Gastroesophageal sphincter (tissue), 4 donors: ENCODE data around the gene PARK7. TPM values are rescaled to one million over a fixed set of nuclear protein-coding genes. Genes with fewer than 3 reads are reported as not detected.

Experiments used
- ATAC-seq: fragments of 150-250 bp; one replicate; pipeline ENCODE4 v1.9.1; 2016; ENCODE audit warnings: mild to moderate bottlenecking, moderate library complexity
- H3K27ac ChIP-seq, 4 donors: fragments of 200-600 bp; sonication (generic) in 3 of 4; 1 replicate in 3 of 4; 2 replicates in 1 of 4; pipeline ENCODE4 v1.5.1; 2016 to 2019
- H3K27me3 ChIP-seq: fragments of 200-600 bp; sonication (generic); one replicate; pipeline ENCODE4 v1.5.1; 2019
- H3K36me3 ChIP-seq, 2 donors: fragments of 200-600 bp; sonication (generic); one replicate each; pipeline ENCODE4 v1.5.1; 2019; ENCODE audit warnings: control low read depth in 1 of 2
- H3K4me1 ChIP-seq, 3 donors: fragments of 200-600 bp; sonication (generic); 1 replicate in 2 of 3; 2 replicates in 1 of 3; pipeline ENCODE4 v1.5.1; 2016 to 2019; ENCODE audit warnings: control low read depth in 2 of 3
- H3K4me3 ChIP-seq, 2 donors: fragments of 200-600 bp; sonication (generic); one replicate each; pipeline ENCODE4 v1.5.1; 2019; ENCODE audit warnings: mild to moderate bottlenecking in 1 of 2, moderate library complexity in 1 of 2
- H3K9me3 ChIP-seq, 3 donors: fragments of 200-600 bp; sonication (generic); one replicate each; pipeline ENCODE4 v1.5.1; 2017 to 2019; ENCODE audit warnings: control low read depth in 2 of 3
- CTCF ChIP-seq, 4 experiments: fragments of 200-600 bp in 2 of 4; fragments of 450-650 bp in 2 of 4; sonication (generic) in 1 of 4; IDR thresholded peaks; one replicate each; pipeline ENCODE4 v1.5.1; 2017 to 2019; ENCODE audit warnings: antibody characterized with exemption in 4 of 4, mild to moderate bottlenecking in 2 of 4, moderate library complexity in 2 of 4
- EP300 ChIP-seq: sonication (generic); formaldehyde crosslinking; IDR thresholded peaks from one replicate; pipeline ENCODE4 v1.6.1; 2017; ENCODE audit warnings: antibody characterized with exemption, mild to moderate bottlenecking
- POLR2A ChIP-seq, 2 donors: fragments of 450-650 bp; IDR thresholded peaks; one replicate each; pipeline ENCODE4 v1.6.1; 2017; ENCODE audit warnings: antibody characterized with exemption in 2 of 2, mild to moderate bottlenecking in 2 of 2, moderate library complexity in 1 of 2
- POLR2AphosphoS5 ChIP-seq: sonication (generic); formaldehyde crosslinking; IDR thresholded peaks from one replicate; pipeline ENCODE4 v1.6.1; 2017; ENCODE audit warnings: antibody characterized with exemption
- WGBS, 2 donors: methylation state at CpG; one replicate each; pipeline ENCODE4 v1.1.5; 2018; ENCODE audit warnings: low coverage in 1 of 2; 5-methylcytosine and 5-hydroxymethylcytosine counted together
- total RNA-seq, 4 donors: library from RNA; depleted of rRNA; stranded (reverse); fragments of >200 nt; gene quantifications; one replicate each; pipeline ENCODE4 v1.1.0, GENCODE V29; 2016

Gene PARK7
- total RNA-seq, 4 donors from 2014 or later: 208 to 250 (median 224) TPM

GRCh38 chr1:7970246-7970645, 8.7 kb downstream of the PARK7 start:
- Histone ChIP-seq H3K27ac (no peak overlapping the region), H3K27me3 (no peaks in the 10 kb centered on the region), H3K36me3 (peaks cover 2 to 88% of the 10 kb centered on the region in 2 donors), H3K9me3 (no peaks in the 10 kb centered on the region), H3K4me1 (peaks cover 0 to 34% (median 0%) of the 10 kb centered on the region in 3 donors), H3K4me3 (no peak overlapping the region)
- no peak for ATAC-seq
- 71 to 80% methylated on average over 2 of the region's 2 CpGs for WGBS, 2 donors
- TF ChIP-seq POLR2AphosphoS5 (no peak), CTCF (IDR thresholded peaks at IDR 0.05) (no peak), EP300 (no peak), POLR2A (IDR thresholded peaks at IDR 0.05) (no peak)

- ATAC-seq: no peak
- H3K27ac ChIP-seq: no peak overlapping the region
- no peak for TF ChIP-seq POLR2AphosphoS5
- no peak overlapping the region for H3K4me3 ChIP-seq
- WGBS, 2 donors: 67 to 84% methylated on average over 6 of the region's 6 CpGs
- no peaks in the 10 kb centered on the region for H3K27me3 ChIP-seq
- H3K9me3 ChIP-seq: no peaks in the 10 kb centered on the region
- H3K36me3 ChIP-seq: peaks cover 2 to 80% of the 10 kb centered on the region in 2 donors
- H3K4me1 ChIP-seq: peaks cover 0 to 34% (median 0%) of the 10 kb centered on the region in 3 donors
Measured at GRCh38 chr1:7971024-7971423, 9.5 kb downstream of the PARK7 start.

GRCh38 chr1:7972285-7972684, 10.8 kb downstream of the PARK7 start:
- no peak for ATAC-seq
- TF ChIP-seq POLR2AphosphoS5 (no peak), CTCF (IDR thresholded peaks at IDR 0.05) (no peak), EP300 (no peak), POLR2A (IDR thresholded peaks at IDR 0.05) (no peak)
- 95 to 100% methylated on average over 2 to 5 of the region's 5 CpGs for WGBS, 2 donors
- Histone ChIP-seq H3K36me3 (peaks cover 2 to 68% of the 10 kb centered on the region in 2 donors), H3K4me3 (no peak overlapping the region), H3K27ac (no peak overlapping the region), H3K4me1 (peaks cover 0 to 34% (median 0%) of the 10 kb centered on the region in 3 donors), H3K9me3 (no peaks in the 10 kb centered on the region), H3K27me3 (no peaks in the 10 kb centered on the region)

- H3K4me1 ChIP-seq: peaks cover 0 to 32% (median 0%) of the 10 kb centered on the region in 3 donors
- no peaks in the 10 kb centered on the region for H3K9me3 ChIP-seq
- ATAC-seq: no peak
- H3K27ac ChIP-seq: no peak overlapping the region
- no peaks in the 10 kb centered on the region for H3K27me3 ChIP-seq
- TF ChIP-seq POLR2A (IDR thresholded peaks at IDR 0.05) (no peak), EP300 (no peak), CTCF (IDR thresholded peaks at IDR 0.05) (no peak), POLR2AphosphoS5 (no peak)
- WGBS, 2 donors: 94 to 100% methylated on average over 2 of the region's 2 CpGs
- H3K4me3 ChIP-seq: no peak overlapping the region
- peaks cover 2 to 66% of the 10 kb centered on the region in 2 donors for H3K36me3 ChIP-seq
Measured at GRCh38 chr1:7973086-7973485, 11.6 kb downstream of the PARK7 start.

- 50 to 53% methylated on average over 5 to 8 of the region's 8 CpGs for WGBS, 2 donors
- TF ChIP-seq EP300: no peak
- no peak for TF ChIP-seq POLR2A (IDR thresholded peaks at IDR 0.05)
- peak; percentile 85 to 92 (median 91) for TF ChIP-seq CTCF (IDR thresholded peaks at IDR 0.05)
- TF ChIP-seq POLR2AphosphoS5: peak; percentile 37
Measured at GRCh38 chr1:7975212-7975865, 13.8 kb downstream of the PARK7 start.

More at GRCh38 chr1:7975212-7975865, 13.8 kb downstream of the PARK7 start:
- Histone ChIP-seq H3K9me3 (no peaks in the 10 kb centered on the region), H3K4me3 (no peak overlapping the region), H3K36me3 (peaks cover 2 to 68% of the 10 kb centered on the region in 2 donors), H3K27ac (peak overlapping the region in 2 of 4 donors; percentile 60 to 77), H3K4me1 (peaks cover 0 to 32% (median 0%) of the 10 kb centered on the region in 3 donors), H3K27me3 (no peaks in the 10 kb centered on the region)
- ATAC-seq: peak; percentile 90
